GM18873 (cell line): ENCODE measurements around the gene DHX9.
"Not testable (repeated sequence)": the region's sequence is repeated elsewhere in the genome, so short reads cannot be mapped to it uniquely, and the experiment has no call there.

Experiments
- ATAC-seq: cut with Tn5 transposase; IDR thresholded peaks from one replicate; pipeline ENCODE4 v1.9.1; 2021; ENCODE audit warnings: mild to moderate bottlenecking, moderate library complexity, moderate number of reproducible peaks; ENCODE audit not compliant: unreplicated experiment, low FRiP score

DHX9 gene

GRCh38 chr1:182886985-182887384, 47.8 kb downstream of the DHX9 start:
- no peak for ATAC-seq

- no peak for ATAC-seq
Measured at GRCh38 chr1:182888736-182889531, 49.8 kb downstream of the DHX9 start.

- no peak for ATAC-seq
Measured at GRCh38 chr1:182889997-182890396, 50.9 kb downstream of the DHX9 start.

- ATAC-seq = no peak
Measured at GRCh38 chr1:182890927-182891610, 51.9 kb downstream of the DHX9 start.

- ATAC-seq = no peak
Measured at GRCh38 chr1:182897696-182898095, 58.5 kb downstream of the DHX9 start.

GRCh38 chr1:182901946-182902345, 62.8 kb downstream of the DHX9 start:
- not testable (repeated sequence) for ATAC-seq

GRCh38 chr1:182905321-182905720, 66.2 kb downstream of the DHX9 start:
- ATAC-seq = no peak

GRCh38 chr1:182909578-182909977, 70.4 kb downstream of the DHX9 start:
- ATAC-seq = no peak

GRCh38 chr1:182910143-182910542, 71.0 kb downstream of the DHX9 start:
- ATAC-seq = no peak

- no peak for ATAC-seq
Measured at GRCh38 chr1:182913401-182913800, 74.3 kb downstream of the DHX9 start.

- no peak for ATAC-seq
Measured at GRCh38 chr1:182917378-182917777, 78.2 kb downstream of the DHX9 start.

GRCh38 chr1:182925661-182926060, 86.5 kb downstream of the DHX9 start:
- no peak for ATAC-seq

- no peak for ATAC-seq
Measured at GRCh38 chr1:182927693-182928433, 88.7 kb downstream of the DHX9 start.

- ATAC-seq = no peak
Measured at GRCh38 chr1:182930985-182931384, 91.8 kb downstream of the DHX9 start.

- no peak for ATAC-seq
Measured at GRCh38 chr1:182935716-182936115, 96.6 kb downstream of the DHX9 start.
